Endothelial cell of umbilical vein (primary cell): ENCODE data around the gene ZNF618. TPM values are rescaled to one million over a fixed set of nuclear protein-coding genes. Genes with fewer than 3 reads are reported as not detected.

Source experiments
- BruUV-seq: library from RNA; stranded (reverse); fragments of 400-500 nt; replicated peaks from 2 replicates; lab custom pipeline; 2021; lab: Mats Ljungman, UMichigan
- CTCF ChIA-PET: fragments of 300-600, 350-600 bp; sonication (Branson Sonifier 250); formaldehyde crosslinking; loops from one replicate; lab custom pipeline; 2021; ENCODE audit warnings: antibody characterized with exemption, inconsistent platforms; lab: Charles Lee
- POLR2A ChIA-PET: fragments of 300-600, 350-600 bp; sonication (Branson Sonifier 250); formaldehyde crosslinking; loops from one replicate; lab custom pipeline; 2021; ENCODE audit warnings: antibody characterized with exemption, inconsistent platforms; lab: Charles Lee
- DNase-seq: peaks from one replicate; pipeline ENCODE4 v3.0.0-alpha.2; 2011; ENCODE audit warnings: low read depth, low spot score
- FAIRE-seq: peaks from 2 replicates; lab custom pipeline; 2011; peaks lifted over from hg19 to GRCh38; lab: Jason Lieb, UNC
- H2AFZ ChIP-seq: 2 replicates; pipeline ENCODE4 v1.6.0; 2012; ENCODE audit warnings: low read depth, low read length, control low read depth, inconsistent platforms
- H3K27ac ChIP-seq: 2 replicates; pipeline ENCODE4 v1.5.1; 2011; ENCODE audit warnings: low read depth, mild to moderate bottlenecking, control low read depth, low read length, moderate library complexity; ENCODE audit not compliant: insufficient read depth
- H3K27me3 ChIP-seq, 2 experiments: 2 replicates each; pipeline versions ENCODE4 v1.6.0 to v1.6.1; 2011; ENCODE audit warnings: low read length in 2 of 2, mixed read lengths in 1 of 2; ENCODE audit not compliant: control insufficient read depth in 2 of 2, insufficient read depth in 2 of 2
- H3K36me3 ChIP-seq, 2 experiments: 2 replicates in 1 of 2; 3 replicates in 1 of 2; pipeline ENCODE4 v1.5.1; 2011; ENCODE audit warnings: low read length in 2 of 2, mild to moderate bottlenecking in 1 of 2, moderate library complexity in 1 of 2; ENCODE audit not compliant: control insufficient read depth in 2 of 2, insufficient read depth in 2 of 2; ENCODE audit errors: extremely low read depth in 1 of 2
- H3K4me1 ChIP-seq: 3 replicates; pipeline ENCODE4 v1.5.1; 2011; ENCODE audit warnings: mild to moderate bottlenecking, low read length; ENCODE audit not compliant: control insufficient read depth, insufficient read depth; ENCODE audit errors: extremely low read depth
- H3K4me2 ChIP-seq: 2 replicates; pipeline ENCODE4 v1.6.1; 2011; ENCODE audit warnings: low read length, control low read depth, mixed read lengths; ENCODE audit not compliant: insufficient read depth
- H3K4me3 ChIP-seq, 3 experiments: fragments of 200-600 bp in 1 of 3; sonication (generic), shearing (Covaris generic) in 1 of 3; replicated peaks in 1 of 3; 2 replicates each; pipeline ENCODE4 v1.5.1; 2011 to 2016; ENCODE audit warnings: control low read depth in 3 of 3, low read length in 3 of 3, mild to moderate bottlenecking in 2 of 3, inconsistent platforms in 1 of 3, low read depth in 1 of 3, moderate library complexity in 1 of 3; ENCODE audit not compliant: insufficient read depth in 1 of 3
- H3K79me2 ChIP-seq: 2 replicates; pipeline ENCODE4 v1.6.0; 2012; ENCODE audit warnings: low read length, inconsistent platforms; ENCODE audit not compliant: control insufficient read depth, insufficient read depth
- H3K9ac ChIP-seq: replicated peaks from 2 replicates; pipeline ENCODE3; 2011; ENCODE audit warnings: low read length, control low read depth; ENCODE audit not compliant: insufficient read depth; ENCODE audit errors: extremely low read depth
- H3K9me1 ChIP-seq: replicated peaks from 3 replicates; pipeline ENCODE4 v1.6.0; 2011; ENCODE audit warnings: mild to moderate bottlenecking, low read length; ENCODE audit not compliant: control insufficient read depth, insufficient read depth; ENCODE audit errors: extremely low read depth
- H3K9me3 ChIP-seq: replicated peaks from 2 replicates; pipeline ENCODE4 v1.5.1; 2012; ENCODE audit warnings: low read length, inconsistent platforms; ENCODE audit not compliant: control insufficient read depth, insufficient read depth
- H4K20me1 ChIP-seq: replicated peaks from 2 replicates; pipeline ENCODE3; 2011; ENCODE audit warnings: mild to moderate bottlenecking, low read length; ENCODE audit not compliant: control insufficient read depth, insufficient read depth; ENCODE audit errors: extremely low read depth
- EZH2 ChIP-seq: IDR thresholded peaks from 2 replicates; pipeline ENCODE4 v1.6.1; 2012; ENCODE audit warnings: borderline replicate concordance, low read depth, mild to moderate bottlenecking, moderate library complexity, low read length, inconsistent platforms; ENCODE audit not compliant: severe bottlenecking
- GATA2 ChIP-seq: IDR thresholded peaks from 2 replicates; pipeline ENCODE4 v1.7.0; 2011; ENCODE audit warnings: low read depth, mild to moderate bottlenecking, moderate library complexity, mixed read lengths, low read length; ENCODE audit not compliant: insufficient read length, insufficient read depth
- dilution Hi-C: fragments of 300-500 bp; cut with MboI; formaldehyde crosslinking; loops from one replicate; pipeline ENCODE4 v1.15.0; 2019; ENCODE audit warnings: low sequenced_read_pairs; ENCODE audit not compliant: extremely low pct_ligation_motif_present
- intact Hi-C: fragments of 100-400 bp; cut with micrococcal nuclease; formaldehyde crosslinking; loops from one replicate; pipeline ENCODE4 v1.10.0; 2022
- polyA plus RNA-seq, 4 experiments: library from polyadenylated mRNA; depleted of rRNA in 3 of 4; stranded (reverse) in 3 of 4; unstranded in 1 of 4; fragments of >200 nt; gene quantifications; 2 replicates each; pipeline versions ENCODE4 v1.2.1 to v1.2.3, GENCODE V29; 2011 to 2012; ENCODE audit warnings: missing spikeins in 1 of 4
- total RNA-seq: library from RNA; stranded (reverse); gene quantifications from 2 replicates; pipeline ENCODE4 v1.2.3, GENCODE V29; 2021
- TF ChIP-seq, protein P1 (sequence below), 2 donors: IDR thresholded peaks; 1 replicate in 1 of 2; 2 replicates in 1 of 2; pipeline ENCODE4 v1.5.1; 2011; ENCODE audit warnings: low read length in 2 of 2, mild to moderate bottlenecking in 2 of 2, moderate library complexity in 2 of 2, control low read depth in 1 of 2, inconsistent platforms in 1 of 2, low read depth in 1 of 2; ENCODE audit not compliant: insufficient read depth in 1 of 2; ENCODE audit errors: extremely low read depth in 1 of 2

The ZNF618 gene
- total and polyA plus RNA-seq, 2 donors (not counting 3 experiments of a cell fraction or from before 2014, with no cell fraction given), result 22.6 to 80.3 TPM

GRCh38 chr9:114093031-114093471, 216.9 kb downstream of the ZNF618 start:
- Histone ChIP-seq H4K20me1 (no peaks in the 10 kb centered on the region), H3K4me1 (no peaks in the 10 kb centered on the region), H3K4me3 (no peak overlapping the region), H3K9me3 (no peaks in the 10 kb centered on the region), H3K36me3 (no peaks in the 10 kb centered on the region), H3K9me1 (no peaks in the 10 kb centered on the region), H2AFZ (no peak overlapping the region), H3K79me2 (no peaks in the 10 kb centered on the region), H3K9ac (no peak overlapping the region), H3K27me3 (peaks cover 2% of the 10 kb centered on the region in 2 experiments), H3K4me2 (no peak overlapping the region), H3K27ac (no peak overlapping the region)
- ChIA-PET CTCF (interaction anchor here (1.5 to 5.8 kb wide), 3 partner anchors 10 to 198 kb away, joined by 7 to 64 read pairs (median 9); no protein-coding TSS in a partner anchor), POLR2A (no interaction called here)
- dilution Hi-C loops (loop anchor here (25.0 kb wide), 1 partner anchor 194 kb away; no protein-coding TSS in a partner anchor), intact Hi-C loops (no loop called here)
- TF ChIP-seq, protein P1, sequence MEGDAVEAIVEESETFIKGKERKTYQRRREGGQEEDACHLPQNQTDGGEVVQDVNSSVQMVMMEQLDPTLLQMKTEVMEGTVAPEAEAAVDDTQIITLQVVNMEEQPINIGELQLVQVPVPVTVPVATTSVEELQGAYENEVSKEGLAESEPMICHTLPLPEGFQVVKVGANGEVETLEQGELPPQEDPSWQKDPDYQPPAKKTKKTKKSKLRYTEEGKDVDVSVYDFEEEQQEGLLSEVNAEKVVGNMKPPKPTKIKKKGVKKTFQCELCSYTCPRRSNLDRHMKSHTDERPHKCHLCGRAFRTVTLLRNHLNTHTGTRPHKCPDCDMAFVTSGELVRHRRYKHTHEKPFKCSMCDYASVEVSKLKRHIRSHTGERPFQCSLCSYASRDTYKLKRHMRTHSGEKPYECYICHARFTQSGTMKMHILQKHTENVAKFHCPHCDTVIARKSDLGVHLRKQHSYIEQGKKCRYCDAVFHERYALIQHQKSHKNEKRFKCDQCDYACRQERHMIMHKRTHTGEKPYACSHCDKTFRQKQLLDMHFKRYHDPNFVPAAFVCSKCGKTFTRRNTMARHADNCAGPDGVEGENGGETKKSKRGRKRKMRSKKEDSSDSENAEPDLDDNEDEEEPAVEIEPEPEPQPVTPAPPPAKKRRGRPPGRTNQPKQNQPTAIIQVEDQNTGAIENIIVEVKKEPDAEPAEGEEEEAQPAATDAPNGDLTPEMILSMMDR (IDR thresholded peaks at IDR 0.05; ENCODE audit: extremely low read depth in 1 of 2, insufficient read depth in 1 of 2, low read depth in 1 of 2, low read length in 2 of 2), result no peak
- no peak for TF ChIP-seq GATA2
- TF ChIP-seq EZH2, result no peak
- no TSS peak for BruUV-seq
- no peak for DNase-seq
- no peak for FAIRE-seq
